GM06990 (cell line): ENCODE data around the gene EARS2.
"Not testable (repeated sequence)": the region's sequence is repeated elsewhere in the genome, so short reads cannot be mapped to it uniquely, and the experiment has no call there.

Experiments used
- DNase-seq: peaks from one replicate; pipeline ENCODE4 v3.0.0-alpha.2; 2011; ENCODE audit not compliant: insufficient read length; ENCODE audit errors: extremely low read depth
- H3K27me3 ChIP-seq: replicated peaks from 2 replicates; pipeline ENCODE4 v1.6.0; 2011; ENCODE audit warnings: low read length; ENCODE audit not compliant: control insufficient read depth, insufficient read depth
- H3K36me3 ChIP-seq: 2 replicates; pipeline ENCODE4 v1.5.1; 2011; ENCODE audit warnings: low read length; ENCODE audit not compliant: control insufficient read depth, insufficient read depth
- H3K4me3 ChIP-seq: replicated peaks from 2 replicates; pipeline ENCODE4 v1.5.1; 2011; ENCODE audit warnings: low read depth, mild to moderate bottlenecking, control low read depth, low read length
- TF ChIP-seq, protein P1 (sequence below): IDR thresholded peaks from 2 replicates; pipeline ENCODE4 v1.5.1; 2011; ENCODE audit warnings: low read length, control low read depth, mild to moderate bottlenecking, inconsistent platforms; ENCODE audit not compliant: insufficient read depth, poor library complexity, severe bottlenecking

EARS2 gene

DNA sequence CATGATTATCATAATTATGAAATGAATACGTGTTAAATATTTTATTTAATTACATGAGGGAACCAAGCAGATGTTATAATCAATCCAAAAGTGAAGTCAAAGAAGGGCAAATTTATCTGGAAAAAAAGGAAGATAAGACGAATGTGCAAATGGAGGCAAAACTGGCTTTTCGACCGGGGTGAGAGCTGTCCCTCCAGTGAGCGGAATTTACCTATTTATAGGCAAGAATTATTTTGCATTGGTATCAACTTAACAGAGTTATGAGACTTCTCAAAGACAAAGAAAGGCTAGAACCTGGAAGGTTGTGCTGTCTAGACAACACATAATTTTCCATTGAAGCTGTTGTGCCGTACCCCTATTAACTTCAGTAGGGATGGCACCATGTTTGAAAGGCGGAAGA lies 45.4 kb downstream of the EARS2 start:
- no peak overlapping the region for H3K4me3 ChIP-seq
- H3K36me3 ChIP-seq: peaks cover under 1% of the 10 kb centered on the region; the same call in 1 of the 2 replicates
- DNase-seq: no peak
- TF ChIP-seq, protein P1, sequence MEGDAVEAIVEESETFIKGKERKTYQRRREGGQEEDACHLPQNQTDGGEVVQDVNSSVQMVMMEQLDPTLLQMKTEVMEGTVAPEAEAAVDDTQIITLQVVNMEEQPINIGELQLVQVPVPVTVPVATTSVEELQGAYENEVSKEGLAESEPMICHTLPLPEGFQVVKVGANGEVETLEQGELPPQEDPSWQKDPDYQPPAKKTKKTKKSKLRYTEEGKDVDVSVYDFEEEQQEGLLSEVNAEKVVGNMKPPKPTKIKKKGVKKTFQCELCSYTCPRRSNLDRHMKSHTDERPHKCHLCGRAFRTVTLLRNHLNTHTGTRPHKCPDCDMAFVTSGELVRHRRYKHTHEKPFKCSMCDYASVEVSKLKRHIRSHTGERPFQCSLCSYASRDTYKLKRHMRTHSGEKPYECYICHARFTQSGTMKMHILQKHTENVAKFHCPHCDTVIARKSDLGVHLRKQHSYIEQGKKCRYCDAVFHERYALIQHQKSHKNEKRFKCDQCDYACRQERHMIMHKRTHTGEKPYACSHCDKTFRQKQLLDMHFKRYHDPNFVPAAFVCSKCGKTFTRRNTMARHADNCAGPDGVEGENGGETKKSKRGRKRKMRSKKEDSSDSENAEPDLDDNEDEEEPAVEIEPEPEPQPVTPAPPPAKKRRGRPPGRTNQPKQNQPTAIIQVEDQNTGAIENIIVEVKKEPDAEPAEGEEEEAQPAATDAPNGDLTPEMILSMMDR: no peak
- H3K27me3 ChIP-seq: no peaks in the 10 kb centered on the region

DNA sequence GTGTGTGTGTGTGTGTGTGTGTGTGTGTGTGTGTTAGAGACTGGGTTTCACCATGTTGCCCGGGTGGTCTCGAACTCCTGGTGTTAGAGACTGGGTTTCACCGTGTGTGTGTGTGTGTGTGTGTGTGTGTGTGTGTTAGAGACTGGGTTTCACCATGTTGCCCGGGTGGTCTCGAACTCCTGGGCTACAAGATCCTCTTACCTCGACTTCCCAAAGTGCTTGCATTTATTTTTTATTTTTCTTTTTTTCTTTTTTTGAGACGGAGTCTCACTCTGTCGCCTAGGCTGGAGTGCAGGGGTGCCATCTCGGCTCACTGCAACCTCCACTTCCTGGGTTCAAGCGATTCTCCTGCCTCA lies 46.3 kb downstream of the EARS2 start:
- DNase-seq, H3K36me3 ChIP-seq, H3K27me3 ChIP-seq: not testable (repeated sequence)
- peak overlapping the region; percentile 75 for H3K4me3 ChIP-seq

DNA sequence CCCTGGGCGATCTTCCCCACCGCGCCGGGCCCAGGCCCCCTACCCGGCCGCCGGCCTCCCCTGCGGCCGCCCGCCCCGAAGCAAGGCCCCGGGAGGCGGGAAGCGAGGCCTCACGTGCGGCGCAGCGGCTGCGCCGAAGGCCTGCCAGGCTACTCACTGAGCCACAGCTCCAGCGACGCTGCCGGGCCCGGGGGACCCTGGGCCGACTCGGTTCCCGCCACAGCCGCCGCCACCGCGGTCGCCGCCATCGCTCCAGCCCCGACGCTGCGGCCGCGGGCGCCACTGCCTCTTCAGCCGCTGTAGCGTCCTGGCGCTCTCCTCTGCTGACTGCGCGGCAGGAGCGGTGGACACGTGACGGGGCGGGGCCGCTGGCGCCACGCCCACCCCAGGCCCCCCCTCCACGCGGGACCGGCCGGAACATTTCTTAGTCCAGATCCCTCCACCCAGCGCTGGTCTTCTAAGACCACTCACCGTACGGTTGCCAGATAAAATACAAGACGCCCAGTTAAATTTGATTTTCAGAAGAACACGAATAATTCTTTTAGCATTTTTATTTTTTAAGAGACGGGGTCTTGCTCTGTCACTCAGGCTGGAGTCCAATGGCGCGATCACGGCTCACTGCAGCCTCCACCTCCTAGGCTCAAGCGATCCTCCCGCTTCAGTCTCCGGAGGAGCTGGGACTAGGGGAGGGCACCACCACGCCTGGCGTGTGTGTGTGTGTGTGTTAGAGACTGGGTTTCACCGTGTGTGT lies 46.8 kb downstream of the EARS2 start, which contains the start of gene GGA2:
TSS of gene GGA2 (minus strand) at position 331 of the 751 bp plus-strand sequence. CDS start at position 248, 83 bp downstream.
- no peaks in the 10 kb centered on the region for H3K36me3 ChIP-seq
- peak within 1 kb of the TSS; percentile 75 for H3K4me3 ChIP-seq
- no peaks in the 10 kb centered on the region for H3K27me3 ChIP-seq
- peak; percentile 95 for DNase-seq
- TF ChIP-seq, protein P1: no peak

DNA sequence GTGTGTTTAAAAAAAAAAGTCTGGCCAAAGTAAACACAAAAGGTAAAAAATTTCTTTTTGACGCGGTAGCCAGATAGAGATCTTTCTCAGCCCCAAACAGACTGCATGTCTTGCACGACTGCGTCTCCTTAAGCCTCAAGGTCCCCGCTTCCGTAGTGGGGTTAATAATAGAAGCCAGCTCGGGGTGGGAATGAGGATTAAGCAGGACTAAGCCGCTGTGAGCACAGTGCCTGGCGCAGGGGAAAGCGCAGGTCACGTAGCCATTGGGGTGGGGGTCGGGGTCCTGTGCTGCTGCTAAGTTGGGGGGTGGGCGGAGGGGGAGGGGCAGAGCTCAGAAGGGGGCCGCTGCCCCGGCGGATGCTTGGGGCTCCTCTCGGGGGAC lies 47.4 kb downstream of the EARS2 start:
- Histone ChIP-seq H3K36me3 (no peaks in the 10 kb centered on the region), H3K27me3 (no peaks in the 10 kb centered on the region), H3K4me3 (peak overlapping the region; percentile 75)
- TF ChIP-seq, protein P1: no peak
- DNase-seq: peak; percentile 41

DNA sequence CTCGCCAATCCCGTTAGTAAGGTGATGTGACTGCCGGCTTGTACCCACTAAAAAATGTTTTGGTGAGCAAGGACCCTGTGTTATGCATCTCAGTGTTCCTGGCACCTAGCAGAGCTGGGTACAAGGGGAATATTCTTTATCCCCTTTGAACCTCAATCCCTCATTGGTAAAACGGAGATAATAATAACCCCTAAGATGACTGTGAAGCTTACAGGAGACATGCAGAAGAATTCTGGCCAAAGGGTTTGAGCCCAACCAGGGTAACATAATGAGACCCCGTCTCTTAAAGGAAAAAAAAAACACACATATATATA lies 47.8 kb downstream of the EARS2 start:
- no peak for DNase-seq
- H3K4me3 ChIP-seq: peak overlapping the region; percentile 75
- H3K36me3 ChIP-seq: no peaks in the 10 kb centered on the region
- no peaks in the 10 kb centered on the region for H3K27me3 ChIP-seq
- TF ChIP-seq, protein P1: no peak

DNA sequence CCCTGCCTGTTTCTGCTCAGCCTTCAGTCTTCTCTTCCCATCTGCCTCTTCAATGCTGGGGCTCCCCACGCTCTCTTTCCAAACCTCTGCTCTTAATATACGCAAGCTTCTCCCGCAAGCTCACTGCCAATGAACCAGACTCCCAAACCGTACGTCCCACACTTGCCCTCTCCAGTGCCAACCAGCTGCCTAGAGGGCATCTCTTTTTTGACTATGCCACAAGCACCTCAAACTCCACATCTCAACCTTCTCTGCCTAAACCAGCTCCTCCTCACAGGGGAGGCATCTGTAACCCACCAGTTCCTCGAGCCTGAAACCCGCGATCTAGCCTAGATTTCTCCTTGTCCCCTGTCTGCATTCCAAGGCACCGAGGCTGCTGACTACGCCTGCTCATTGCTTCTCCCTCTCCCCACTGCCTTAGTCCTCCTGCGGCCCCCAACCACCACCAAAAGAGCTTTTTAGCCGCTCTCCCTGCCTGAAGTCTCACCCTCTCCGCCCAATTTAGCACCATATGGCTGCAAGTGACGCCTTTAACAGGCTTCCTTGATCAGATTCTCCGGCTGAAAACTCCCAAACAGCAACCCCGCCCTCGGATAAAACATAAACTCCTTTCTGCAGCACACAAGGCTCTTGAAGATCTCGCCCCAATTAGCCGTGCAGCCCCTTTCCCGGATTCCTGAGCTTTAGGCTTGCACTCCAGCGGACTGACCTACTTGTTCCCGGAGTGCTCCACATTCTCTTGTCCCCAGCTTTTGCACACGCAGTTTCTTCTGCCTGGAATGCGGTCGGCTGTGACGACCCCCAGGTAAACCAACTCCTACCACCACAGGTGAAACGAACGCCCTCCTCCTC lies 48.3 kb downstream of the EARS2 start:
- peak overlapping the region; percentile 75 for H3K4me3 ChIP-seq
- no peak for DNase-seq
- H3K36me3 ChIP-seq: no peaks in the 10 kb centered on the region
- H3K27me3 ChIP-seq: no peaks in the 10 kb centered on the region
- TF ChIP-seq, protein P1: no peak
